ENCODE data around the gene FOXP1. TPM values are rescaled to one million over a fixed set of nuclear protein-coding genes. Genes with fewer than 3 reads are reported as not detected.

Gene FOXP1
- total and polyA plus RNA-seq, 4 donors = 4.9 to 35.4 (median 32.0) TPM

GRCh38 chr3:71453822-71454511 is 129.6 kb downstream of the FOXP1 start:
- Histone ChIP-seq H3K9ac (ENCODE audit: low read depth in 1 of 2, low read length in 2 of 2) (no peak overlapping the region), H3K4me1 (ENCODE audit: control insufficient read depth in 4 of 4, insufficient read depth in 4 of 4, low read length in 3 of 4) (peaks cover 0 to 11% (median 0%) of the 10 kb centered on the region in 4 donors), H3K9me3 (ENCODE audit: control insufficient read depth in 4 of 4, low read length in 3 of 4) (no peaks in the 10 kb centered on the region), H3K27ac (ENCODE audit: low read depth in 1 of 2, low read length in 2 of 2) (no peak overlapping the region), H3K4me3 (ENCODE audit: low read depth in 1 of 3, low read length in 3 of 3) (no peak overlapping the region), H3K27me3 (ENCODE audit: control insufficient read depth in 4 of 4, insufficient read depth in 4 of 4, low read length in 3 of 4) (no peaks in the 10 kb centered on the region), H3K36me3 (ENCODE audit: control insufficient read depth in 4 of 4, insufficient read depth in 3 of 4, low read depth in 1 of 4, low read length in 3 of 4) (no peaks in the 10 kb centered on the region)
- DNase-seq (ENCODE audit: low spot score) = no peak
- WGBS = 78% methylated on average over 10 of the region's 10 CpGs
- TF ChIP-seq TAF1 (conservative IDR thresholded peaks at IDR 0.05) = no peak
- TF ChIP-seq HNF4G (IDR thresholded peaks at IDR 0.05) = no peak
- TF ChIP-seq NR2F2 (IDR thresholded peaks at IDR 0.05) = no peak
- TF ChIP-seq HNF4A (conservative IDR thresholded peaks at IDR 0.05) = no peak
- TF ChIP-seq GABPA (IDR thresholded peaks at IDR 0.05 in 1 of 2, conservative IDR thresholded peaks at IDR 0.05 in 1 of 2) = no peak
- no peak for TF ChIP-seq RXRA (IDR thresholded peaks at IDR 0.05)
- TF ChIP-seq MAX (IDR thresholded peaks at IDR 0.05) = no peak
- TF ChIP-seq ATF3 (IDR thresholded peaks at IDR 0.05) = no peak
- TF ChIP-seq EGR1 (IDR thresholded peaks at IDR 0.05; ENCODE audit: low read depth in 2 of 2) = no peak
- TF ChIP-seq YY1 (IDR thresholded peaks at IDR 0.05) = no peak
- no peak for TF ChIP-seq FOXA2 (IDR thresholded peaks at IDR 0.05)
- no peak for TF ChIP-seq CTCF (IDR thresholded peaks at IDR 0.05; ENCODE audit: low read depth, low read length, missing input control)
- no peak for TF ChIP-seq RAD21 (IDR thresholded peaks at IDR 0.05)
- TF ChIP-seq ZBTB33 (IDR thresholded peaks at IDR 0.05) = no peak
- TF ChIP-seq FOXA1 (IDR thresholded peaks at IDR 0.05) = no peak
- TF ChIP-seq SP1 (IDR thresholded peaks at IDR 0.05) = no peak
- TF ChIP-seq JUND (IDR thresholded peaks at IDR 0.05) = no peak
- no peak for TF ChIP-seq REST (IDR thresholded peaks at IDR 0.05)
